DMS79 treated with DMSO at 0.1 percent for 48 hours (cell line): ENCODE results near the gene GRPR.

Experiments
- DNase-seq: peaks from one replicate; lab custom pipeline; 2025; lab: John Stamatoyannopoulos, UW

GRPR gene

DNA sequence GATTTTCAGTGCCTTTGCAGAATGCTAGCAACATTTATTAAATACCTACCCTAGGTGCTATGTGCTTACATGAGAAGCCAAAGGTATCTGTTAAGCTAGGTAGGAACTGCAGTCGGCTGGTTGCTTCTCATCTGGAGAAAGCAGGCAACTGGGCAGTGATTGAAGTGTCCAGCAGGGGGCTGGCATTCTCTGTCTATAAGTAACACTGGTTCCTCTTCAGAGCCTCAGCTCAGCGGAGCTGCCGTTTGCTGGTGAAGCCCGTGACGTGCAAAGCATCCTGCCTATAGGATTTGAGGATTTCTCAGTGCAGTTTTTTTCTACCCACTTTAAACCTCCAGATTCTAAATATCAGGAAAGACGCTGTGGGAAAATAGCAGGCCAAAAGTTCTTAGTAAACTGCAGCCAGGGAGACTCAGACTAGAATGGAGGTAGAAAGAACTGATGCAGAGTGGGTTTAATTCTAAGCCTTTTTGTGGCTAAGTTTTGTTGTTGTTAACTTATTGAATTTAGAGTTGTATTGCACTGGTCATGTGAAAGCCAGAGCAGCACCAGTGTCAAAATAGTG is at the start of gene GRPR:
Gene GRPR (plus strand): TSS at position 344 of the 565 bp plus-strand sequence. CDS start 389 bp downstream, outside the sequence.
- DNase-seq: peak; percentile 2

GRCh38 chrX:16075087-16075486 is 48.3 kb upstream of the GRPR start:
- DNase-seq: no peak

DNA sequence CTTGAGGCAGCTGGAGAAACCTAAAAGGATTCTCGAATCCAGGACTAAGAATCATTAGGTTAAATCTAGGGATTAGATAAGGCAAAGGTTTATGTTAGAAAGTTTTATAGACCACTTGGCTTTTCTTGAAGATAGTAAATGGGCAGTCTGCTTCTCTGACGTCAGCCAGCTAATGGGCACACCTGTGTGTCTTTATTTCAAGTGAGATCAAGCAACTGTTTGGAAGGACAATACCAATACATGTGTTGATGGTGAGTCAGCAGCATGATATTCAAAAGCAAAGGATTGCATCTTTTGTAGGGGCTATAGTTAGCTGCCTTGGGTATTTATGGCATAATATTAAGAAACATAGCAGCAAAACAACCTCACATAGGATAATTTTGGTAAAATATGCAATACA is 46.5 kb upstream of the GRPR start:
- DNase-seq: no peak

- DNase-seq: no peak
Observed at GRCh38 chrX:16077811-16078210, 45.6 kb upstream of the GRPR start.

DNA sequence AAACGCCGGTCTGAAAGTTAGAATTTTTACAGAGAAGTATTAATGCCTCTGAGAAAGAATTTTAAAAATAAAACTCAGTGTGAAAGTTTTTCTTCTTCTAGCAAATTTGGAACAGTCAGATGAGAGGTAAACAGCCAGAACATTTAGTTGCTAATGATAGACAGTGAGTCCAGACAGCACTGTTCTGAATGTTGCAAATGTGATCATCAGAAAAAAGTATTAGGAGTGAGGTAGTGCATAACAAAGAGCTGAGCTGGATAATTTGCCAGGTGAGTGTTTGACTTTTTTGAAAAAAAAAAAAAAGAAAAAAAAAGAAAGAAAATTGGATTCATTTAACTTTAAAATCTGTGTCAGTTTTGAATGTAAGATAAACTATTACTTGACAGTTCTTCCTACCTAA is 42.0 kb upstream of the GRPR start:
- no peak for DNase-seq

DNA sequence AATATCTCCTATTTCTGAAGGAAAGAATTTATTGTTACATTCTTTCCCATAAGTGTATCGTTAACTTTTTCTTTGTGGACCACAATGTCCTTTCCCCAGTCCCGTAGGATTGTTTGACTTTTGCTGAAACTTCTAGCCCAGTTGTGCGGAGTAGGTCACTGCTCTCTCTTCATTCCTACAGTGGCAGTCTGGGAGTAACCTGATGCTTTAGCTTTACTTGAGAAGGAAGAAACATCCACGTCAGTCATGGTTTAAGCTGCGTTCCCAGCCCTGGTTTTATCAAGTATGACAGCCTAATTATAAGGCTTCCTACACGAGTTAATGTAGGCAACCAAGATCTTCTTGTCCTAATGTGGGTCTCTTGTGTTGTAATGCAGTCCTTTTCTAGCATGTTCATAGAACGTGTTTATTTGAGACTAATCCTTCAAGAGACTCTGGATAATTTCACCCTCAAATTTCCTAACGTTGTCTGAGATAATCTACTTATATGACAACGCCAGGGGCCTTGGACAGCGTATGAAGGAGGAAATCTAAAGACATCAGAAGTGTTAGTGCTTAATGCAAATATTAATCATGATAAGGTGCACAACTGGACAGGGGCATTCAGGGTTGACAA is 40.8 kb upstream of the GRPR start:
- DNase-seq: no peak

GRCh38 chrX:16087076-16087475 is 36.3 kb upstream of the GRPR start:
- no peak for DNase-seq

- DNase-seq: no peak
Observed at GRCh38 chrX:16089086-16089485, 34.3 kb upstream of the GRPR start.

GRCh38 chrX:16096141-16096540 is 27.2 kb upstream of the GRPR start:
- DNase-seq: no peak

DNA sequence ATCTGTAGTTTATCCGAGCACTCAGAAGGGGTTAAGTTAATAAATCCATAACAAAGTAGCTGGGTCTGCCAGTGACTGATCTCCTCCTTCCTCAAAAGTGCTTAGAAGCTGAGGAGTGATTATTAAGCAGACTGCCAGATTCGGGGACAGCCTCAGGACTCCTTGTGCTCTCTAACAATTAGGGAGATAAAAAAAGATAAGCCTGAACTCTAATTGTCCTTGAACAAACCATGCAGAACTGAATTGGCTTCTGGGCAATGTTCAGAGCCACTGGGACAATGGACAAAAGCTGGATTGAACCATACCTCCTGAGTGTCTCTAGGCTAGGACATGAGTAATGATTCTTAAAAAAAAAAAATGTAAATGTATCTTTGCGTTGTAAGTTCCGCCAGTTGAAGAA is 22.7 kb upstream of the GRPR start:
- no peak for DNase-seq

DNA sequence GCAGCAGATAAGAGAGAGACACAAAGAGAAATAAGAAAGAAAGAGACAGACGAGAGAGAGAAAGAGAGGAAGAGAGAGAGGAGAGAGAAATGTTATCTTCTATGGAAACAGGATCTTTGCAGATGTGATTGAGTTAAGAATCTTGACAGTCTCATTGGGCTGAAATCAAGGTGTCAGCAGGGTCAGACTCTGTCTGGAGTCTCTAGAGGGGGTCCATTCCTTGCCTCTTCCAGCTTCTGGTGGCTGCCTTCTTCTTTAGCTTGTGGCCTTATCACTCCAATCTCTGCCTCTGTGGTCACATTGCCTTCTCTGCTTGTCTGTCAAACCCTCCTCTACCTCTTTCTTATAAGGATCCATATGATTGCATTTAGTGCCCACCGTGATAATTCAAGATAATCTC is 21.8 kb upstream of the GRPR start:
- DNase-seq: no peak

DNA sequence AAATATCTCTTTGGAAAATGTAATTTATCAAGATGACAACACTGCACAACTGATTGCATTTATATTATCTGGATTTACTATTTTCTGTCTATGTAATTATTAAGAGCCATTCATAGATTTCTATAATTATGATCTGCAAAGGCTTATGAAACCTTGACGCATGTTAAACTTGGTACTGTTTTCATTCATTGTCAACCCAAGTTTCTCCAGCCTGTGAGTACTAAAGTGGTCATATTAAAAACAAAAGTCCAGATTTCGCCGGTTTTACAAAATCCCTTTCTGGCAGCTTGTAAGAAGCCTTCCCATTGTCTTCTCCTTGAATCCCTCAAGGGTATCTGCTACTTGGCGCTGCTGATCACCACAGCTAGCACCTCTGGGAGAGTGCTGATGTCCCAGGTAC is 19.7 kb upstream of the GRPR start:
- DNase-seq: no peak

- DNase-seq: no peak
Observed at GRCh38 chrX:16112428-16112827, 10.9 kb upstream of the GRPR start.

DNA sequence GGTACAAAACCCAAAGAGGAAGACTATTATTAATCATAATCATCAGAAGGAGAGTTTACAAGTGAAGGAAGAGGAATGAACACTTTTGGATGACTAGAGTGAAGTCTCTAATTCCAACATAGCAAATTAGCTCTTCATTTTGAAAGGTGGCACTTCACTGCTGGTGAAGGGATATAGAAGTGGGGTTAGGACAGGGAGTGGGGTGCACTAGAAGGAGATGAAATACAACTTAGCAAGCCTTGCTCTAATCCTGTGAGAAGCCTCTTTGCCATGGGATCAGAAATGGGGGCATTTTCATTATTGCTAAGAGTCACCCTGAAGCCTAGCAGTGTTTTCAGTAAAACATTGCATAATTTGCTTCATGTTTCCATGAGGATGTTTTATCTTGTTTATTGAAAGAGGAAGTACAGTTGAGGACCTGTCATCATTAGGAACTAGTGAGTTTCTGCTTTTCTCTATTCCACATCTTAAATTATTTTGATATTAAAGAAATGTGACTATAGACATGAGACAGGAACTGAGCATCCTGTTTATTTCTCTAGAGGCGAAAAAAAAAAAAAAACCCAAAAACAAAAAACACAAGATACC is 9.3 kb upstream of the GRPR start:
- no peak for DNase-seq

DNA sequence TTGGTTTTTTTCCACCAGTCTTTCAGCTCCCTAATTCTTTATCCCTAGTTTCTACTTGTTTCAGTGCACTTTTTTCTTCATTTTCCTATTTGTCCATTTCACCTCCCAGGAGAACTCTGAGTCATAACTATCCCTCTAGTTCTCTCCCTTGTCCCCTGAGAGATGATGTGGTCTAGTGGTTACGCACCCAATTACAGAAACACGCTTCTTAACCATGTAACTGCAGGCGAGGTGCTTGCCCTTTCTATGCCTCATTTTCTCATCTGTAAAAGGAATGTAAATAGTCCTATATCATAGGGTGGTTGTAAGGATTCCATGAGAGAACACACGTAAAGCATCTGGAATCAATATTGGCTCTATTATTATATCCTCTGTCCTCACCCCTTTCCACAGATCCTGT is 8.8 kb upstream of the GRPR start:
- DNase-seq: no peak

DNA sequence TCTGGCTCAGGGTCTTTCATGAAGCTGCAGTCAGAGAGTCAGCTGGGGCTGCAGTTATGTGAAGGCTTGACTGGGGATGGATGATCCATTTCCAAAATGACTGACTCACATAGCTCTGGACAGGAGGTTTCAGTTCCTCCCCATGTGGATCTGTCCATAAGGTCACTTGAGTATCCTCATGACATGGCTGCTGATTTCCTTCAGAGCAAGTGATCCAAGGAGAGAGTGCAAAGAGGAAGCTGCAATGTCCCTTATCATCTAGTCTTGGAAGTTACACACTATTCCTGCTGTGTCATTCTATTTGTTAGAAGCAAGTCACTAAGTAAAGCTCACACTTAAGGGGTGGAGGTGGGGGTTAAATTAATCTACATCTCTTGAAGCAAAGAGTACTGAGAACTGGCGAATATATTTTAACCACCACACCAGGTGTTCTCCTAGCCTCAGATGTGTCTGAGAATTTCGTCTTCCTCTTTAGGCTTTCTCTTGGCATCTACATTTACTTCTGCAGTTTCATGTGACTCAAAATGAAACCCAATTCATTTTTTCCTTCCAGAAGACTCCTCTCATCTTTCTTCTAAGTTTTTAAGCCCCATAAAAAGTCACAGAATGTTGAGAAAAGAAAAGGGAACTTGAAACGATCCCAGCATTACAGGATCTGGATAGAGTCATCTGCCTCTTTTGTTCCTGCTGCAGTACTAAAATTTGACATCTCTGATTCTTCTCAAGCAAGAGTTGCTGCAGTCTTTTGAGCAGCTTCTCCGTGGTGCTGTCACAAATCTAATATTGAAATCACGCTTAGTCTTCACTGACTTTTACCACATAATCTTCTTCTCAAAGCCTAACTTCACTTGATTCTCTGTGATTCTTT is 3.8 kb upstream of the GRPR start:
- DNase-seq: no peak

GRCh38 chrX:16120431-16120830 is 2.9 kb upstream of the GRPR start:
- DNase-seq: no peak

- DNase-seq: no peak
Observed at GRCh38 chrX:16124201-16124600, 836 bp downstream of the GRPR start.

GRCh38 chrX:16125520-16126149 is 2.3 kb downstream of the GRPR start:
- DNase-seq: no peak

GRCh38 chrX:16130707-16131106 is 7.3 kb downstream of the GRPR start:
- DNase-seq: no peak

GRCh38 chrX:16134936-16135335 is 11.6 kb downstream of the GRPR start:
- DNase-seq: no peak

- no peak for DNase-seq
Observed at GRCh38 chrX:16136080-16136479, 12.7 kb downstream of the GRPR start.
